IMR-90 (cell line): ENCODE measurements around the gene ACVR2B. TPM values are rescaled to one million over a fixed set of nuclear protein-coding genes. Genes with fewer than 3 reads are reported as not detected.

ENCODE experiments used
- ATAC-seq: fragments of 200-7000 bp; cut with Tn5 transposase; 2 replicates; pipeline ENCODE4 v1.9.1; 2020; ENCODE audit warnings: low read depth, mild to moderate bottlenecking, moderate library complexity
- BruUV-seq: library from RNA; stranded (reverse); fragments of 400-500 nt; replicated peaks from 2 replicates; lab custom pipeline; 2021; lab: Mats Ljungman, UMichigan
- CTCF ChIA-PET: fragments of 300-600 bp; formaldehyde crosslinking; extraction: SDS; loops from one replicate; lab custom pipeline; 2021; ENCODE audit warnings: antibody characterized with exemption; lab: Yijun Ruan, JAX
- POLR2A ChIA-PET: fragments of 300-600 bp; sonication (Branson Sonifier 250); formaldehyde crosslinking; loops from one replicate; lab custom pipeline; 2022; ENCODE audit warnings: antibody characterized with exemption; ENCODE audit not compliant: unreplicated experiment; lab: Charles Lee
- DNase-seq: peaks from one replicate; pipeline ENCODE4 v3.0.0; 2013
- H2AFZ ChIP-seq: replicated peaks from 2 replicates; pipeline ENCODE3; 2013; ENCODE audit warnings: low read length, mild to moderate bottlenecking; ENCODE audit not compliant: poor library complexity
- H2AK5ac ChIP-seq: 2 replicates; pipeline ENCODE4 v1.6.1; 2013; ENCODE audit warnings: low read depth, low read length, inconsistent platforms
- H2AK9ac ChIP-seq: replicated peaks from 2 replicates; pipeline ENCODE3; 2013; ENCODE audit warnings: mild to moderate bottlenecking, low read depth, low read length, moderate library complexity; ENCODE audit not compliant: poor library complexity
- H2BK120ac ChIP-seq: 2 replicates; pipeline ENCODE4 v1.6.1; 2013; ENCODE audit warnings: low read depth, low read length, inconsistent platforms
- H2BK15ac ChIP-seq: 3 replicates; pipeline ENCODE4 v1.6.1; 2013; ENCODE audit warnings: low read depth, low read length, inconsistent platforms
- H2BK20ac ChIP-seq: 2 replicates; pipeline ENCODE4 v1.6.1; 2013; ENCODE audit warnings: low read depth, mild to moderate bottlenecking, inconsistent platforms, low read length, moderate library complexity
- H2BK5ac ChIP-seq: 2 replicates; pipeline ENCODE4 v1.6.1; 2013; ENCODE audit warnings: mild to moderate bottlenecking, low read depth, low read length, inconsistent platforms; ENCODE audit not compliant: poor library complexity, severe bottlenecking
- H3K14ac ChIP-seq: replicated peaks from 2 replicates; pipeline ENCODE4 v1.6.1; 2013; ENCODE audit warnings: low read depth, low read length, inconsistent platforms
- H3K18ac ChIP-seq: 2 replicates; pipeline ENCODE4 v1.6.1; 2013; ENCODE audit warnings: low read depth, low read length, control low read depth
- H3K23ac ChIP-seq: 2 replicates; pipeline ENCODE4 v1.6.1; 2013; ENCODE audit warnings: low read depth, low read length, inconsistent platforms
- H3K27ac ChIP-seq: 2 replicates; pipeline ENCODE4 v1.5.1; 2013; ENCODE audit warnings: mild to moderate bottlenecking, control low read depth, low read length; ENCODE audit not compliant: insufficient read depth
- H3K27me3 ChIP-seq: 2 replicates; pipeline ENCODE4 v1.6.1; 2013; ENCODE audit warnings: low read length; ENCODE audit not compliant: control insufficient read depth, insufficient read depth
- H3K36me3 ChIP-seq: 2 replicates; pipeline ENCODE4 v1.6.1; 2013; ENCODE audit warnings: low read length, mixed read lengths; ENCODE audit not compliant: control insufficient read depth, insufficient read depth
- H3K4ac ChIP-seq: 2 replicates; pipeline ENCODE4 v1.6.1; 2013; ENCODE audit warnings: low read depth, low read length, inconsistent platforms
- H3K4me1 ChIP-seq: 2 replicates; pipeline ENCODE4 v1.6.1; 2013; ENCODE audit warnings: low read length, mixed read lengths; ENCODE audit not compliant: control insufficient read depth, insufficient read depth
- H3K4me2 ChIP-seq: 2 replicates; pipeline ENCODE4 v1.6.1; 2013; ENCODE audit warnings: low read depth, mild to moderate bottlenecking, control low read depth, low read length, moderate library complexity
- H3K4me3 ChIP-seq: 2 replicates; pipeline ENCODE4 v1.5.1; 2013; ENCODE audit warnings: low read depth, mild to moderate bottlenecking, control low read depth, low read length, moderate library complexity; ENCODE audit not compliant: insufficient read depth
- H3K56ac ChIP-seq: 2 replicates; pipeline ENCODE4 v1.6.1; 2013; ENCODE audit warnings: low read length, inconsistent platforms; ENCODE audit not compliant: insufficient read depth; ENCODE audit errors: extremely low read depth
- H3K79me1 ChIP-seq, 2 experiments: 2 replicates each; pipeline ENCODE4 v1.6.1; 2013; ENCODE audit warnings: low read length in 2 of 2, inconsistent platforms in 1 of 2, low read depth in 1 of 2
- H3K9ac ChIP-seq: 2 replicates; pipeline ENCODE4 v1.6.1; 2013; ENCODE audit warnings: low read depth, low read length, control low read depth
- H3K9me1 ChIP-seq: 2 replicates; pipeline ENCODE4 v1.6.1; 2013; ENCODE audit warnings: low read length, inconsistent platforms; ENCODE audit not compliant: insufficient read depth
- H3K9me3 ChIP-seq: 2 replicates; pipeline ENCODE4 v1.6.1; 2013; ENCODE audit warnings: low read length; ENCODE audit not compliant: control insufficient read depth, insufficient read depth
- H4K20me1 ChIP-seq: 2 replicates; pipeline ENCODE4 v1.6.1; 2013; ENCODE audit warnings: low read length, inconsistent platforms; ENCODE audit not compliant: insufficient read depth
- H4K5ac ChIP-seq: 2 replicates; pipeline ENCODE4 v1.6.1; 2013; ENCODE audit warnings: mild to moderate bottlenecking, low read depth, low read length, control low read depth
- H4K8ac ChIP-seq, 2 experiments: 2 replicates each; pipeline ENCODE4 v1.6.1; 2013; ENCODE audit warnings: low read depth in 2 of 2, low read length in 2 of 2, control low read depth in 1 of 2, inconsistent platforms in 1 of 2
- H4K91ac ChIP-seq: 2 replicates; pipeline ENCODE4 v1.6.1; 2013; ENCODE audit warnings: low read depth, low read length, inconsistent platforms; ENCODE audit not compliant: insufficient read depth
- CEBPB ChIP-seq: IDR thresholded peaks from 2 replicates; pipeline ENCODE4 v1.6.1; 2012; ENCODE audit warnings: low read depth, low read length, improper control_type of control experiment
- CHD1 ChIP-seq: IDR thresholded peaks from 2 replicates; pipeline ENCODE4 v1.6.1; 2012; ENCODE audit warnings: low read depth, low read length, improper control_type of control experiment
- ELK1 ChIP-seq: fragments of 150-350 bp; IDR thresholded peaks from 2 replicates; pipeline ENCODE4 v1.6.1; 2016; ENCODE audit warnings: low read depth, mild to moderate bottlenecking, low read length, moderate library complexity, borderline replicate concordance
- MAFK ChIP-seq: IDR thresholded peaks from 2 replicates; pipeline ENCODE4 v1.6.1; 2012; ENCODE audit warnings: low read depth, low read length, improper control_type of control experiment
- MAZ ChIP-seq: IDR thresholded peaks from 2 replicates; pipeline ENCODE4 v1.6.1; 2012; ENCODE audit warnings: low read depth, mild to moderate bottlenecking, low read length, improper control_type of control experiment, moderate library complexity, borderline replicate concordance
- MXI1 ChIP-seq: IDR thresholded peaks from 2 replicates; pipeline ENCODE4 v1.6.1; 2012; ENCODE audit warnings: low read depth, mild to moderate bottlenecking, low read length, moderate library complexity, borderline replicate concordance
- POLR2A ChIP-seq: IDR thresholded peaks from 2 replicates; pipeline ENCODE4 v1.6.1; 2012; ENCODE audit warnings: mild to moderate bottlenecking, low read depth, low read length
- RAD21 ChIP-seq: IDR thresholded peaks from 2 replicates; pipeline ENCODE4 v1.6.1; 2012; ENCODE audit warnings: low read length, improper control_type of control experiment
- RCOR1 ChIP-seq: IDR thresholded peaks from 2 replicates; pipeline ENCODE4 v1.6.1; 2012; ENCODE audit warnings: mild to moderate bottlenecking, low read length, improper control_type of control experiment; ENCODE audit not compliant: insufficient replicate concordance
- RFX5 ChIP-seq: IDR thresholded peaks from 2 replicates; pipeline ENCODE4 v1.8.0; 2012; ENCODE audit warnings: low read depth, mild to moderate bottlenecking, low read length, moderate library complexity
- WGBS, 2 experiments: methylation state at CpG; one replicate each; pipeline versions ENCODE4 v1.1.5 to v1.1.7; 2013; ENCODE audit warnings: missing lambda C conversion rate in 2 of 2; ENCODE audit not compliant: insufficient read length in 1 of 2; ENCODE audit errors: extremely low coverage in 2 of 2; 5-methylcytosine and 5-hydroxymethylcytosine counted together
- dilution Hi-C: fragments of 300-500 bp; cut with HindIII; formaldehyde crosslinking; loops from one replicate; pipeline ENCODE4 v1.14.3; 2018; ENCODE audit warnings: low sequenced_read_pairs; ENCODE audit not compliant: unreplicated experiment
- in situ Hi-C: fragments of 300-500 bp; cut with MboI; formaldehyde crosslinking; loops from 3 replicates; pipeline ENCODE4 v1.14.3; 2019; ENCODE audit warnings: low sequenced_read_pairs, inconsistent platforms, mixed read lengths
- intact Hi-C: fragments of 100-400 bp; cut with micrococcal nuclease; formaldehyde crosslinking; loops from 2 replicates; pipeline ENCODE4 v1.10.0; 2022
- polyA plus RNA-seq, 3 experiments: library from polyadenylated mRNA; depleted of rRNA; stranded (reverse); fragments of >200 nt; gene quantifications; 2 replicates each; pipeline ENCODE4 v1.2.3, GENCODE V29; 2012; ENCODE audit warnings: low replicate concordance in 1 of 3
- total RNA-seq: library from RNA; depleted of rRNA; stranded (reverse); fragments of >200 nt; gene quantifications from 2 replicates; pipeline ENCODE4 v1.2.3, GENCODE V29; 2012

Gene ACVR2B
- total and polyA plus RNA-seq, 2 of the 4 experiments (the other 2 are of a cell fraction), result 0.60 to 1.3 TPM

- Histone ChIP-seq H2AFZ (no peak overlapping the region), H3K9me1 (no peaks in the 10 kb centered on the region; the same call in 1 of the 2 replicates), H3K27ac (no peak overlapping the region), H3K4me2 (no peak overlapping the region), H3K9ac (no peak overlapping the region), H3K18ac (no peak overlapping the region), H3K56ac (no peak overlapping the region), H4K5ac (no peak overlapping the region), H3K4me3 (no peak overlapping the region), H4K20me1 (no peaks in the 10 kb centered on the region), H2BK5ac (no peak overlapping the region), H3K23ac (no peak overlapping the region), H4K91ac (no peak overlapping the region), H3K14ac (no peak overlapping the region), H2AK5ac (no peak overlapping the region), H4K8ac (no peak overlapping the region), H3K4ac (no peak overlapping the region), H3K4me1 (no peaks in the 10 kb centered on the region; the same call in 1 of the 2 replicates), H3K9me3 (peaks cover 6% of the 10 kb centered on the region), H2BK15ac (no peak overlapping the region), H2BK20ac (no peak overlapping the region), H2AK9ac (no peak overlapping the region), H3K27me3 (no peaks in the 10 kb centered on the region), H3K79me1 (peaks cover 4 to 6% of the 10 kb centered on the region in 2 experiments; a peak in 2 of 4 replicates), H3K36me3 (no peaks in the 10 kb centered on the region), H2BK120ac (no peak overlapping the region)
- BruUV-seq, result no TSS peak
- ChIA-PET CTCF (interaction anchor here (0.5 to 0.9 kb wide), 2 partner anchors 15 to 41 kb away, joined by 3 to 4 read pairs; no protein-coding TSS in a partner anchor), POLR2A (interaction anchor here (1.2 kb wide), 1 partner anchor 11 kb away, joined by 4 read pairs; no protein-coding TSS in a partner anchor)
- TF ChIP-seq POLR2A (no peak), CHD1 (no peak), RAD21 (no peak), RFX5 (no peak), MAZ (no peak), RCOR1 (no peak), MAFK (no peak), CEBPB (no peak), MXI1 (no peak), ELK1 (no peak)
- WGBS, 2 experiments, result no CpG with 5 or more reads among the region's 1 CpG
- dilution Hi-C loops, result no loop called here
- no peak for ATAC-seq
- in situ Hi-C loops, result no loop called here
- no peak for DNase-seq
- intact Hi-C loops, result no loop called here
Observed at GRCh38 chr3:38465588-38466154, 12.0 kb downstream of the ACVR2B start.
